T-helper 1 cell (primary cell): ENCODE data around the gene U2AF2.

Experiments used
- DNase-seq, 5 donors: peaks; one replicate each; pipeline ENCODE4 v3.0.0-alpha.2; 2012 to 2020

Gene U2AF2

GRCh38 chr19:55691561-55692481 is 37.0 kb downstream of the U2AF2 start:
- DNase-seq, result no peak

GRCh38 chr19:55692681-55693081 is 37.8 kb downstream of the U2AF2 start:
- no peak for DNase-seq

GRCh38 chr19:55693336-55693974 is 38.6 kb downstream of the U2AF2 start:
- DNase-seq, result no peak

- no peak for DNase-seq
Observed at GRCh38 chr19:55694241-55694655, 39.4 kb downstream of the U2AF2 start.

GRCh38 chr19:55694656-55695491 is 40.0 kb downstream of the U2AF2 start:
- no peak for DNase-seq

GRCh38 chr19:55695511-55696290 is 40.9 kb downstream of the U2AF2 start:
- no peak for DNase-seq

GRCh38 chr19:55696301-55697068 is 41.6 kb downstream of the U2AF2 start:
- DNase-seq, result no peak

DNA sequence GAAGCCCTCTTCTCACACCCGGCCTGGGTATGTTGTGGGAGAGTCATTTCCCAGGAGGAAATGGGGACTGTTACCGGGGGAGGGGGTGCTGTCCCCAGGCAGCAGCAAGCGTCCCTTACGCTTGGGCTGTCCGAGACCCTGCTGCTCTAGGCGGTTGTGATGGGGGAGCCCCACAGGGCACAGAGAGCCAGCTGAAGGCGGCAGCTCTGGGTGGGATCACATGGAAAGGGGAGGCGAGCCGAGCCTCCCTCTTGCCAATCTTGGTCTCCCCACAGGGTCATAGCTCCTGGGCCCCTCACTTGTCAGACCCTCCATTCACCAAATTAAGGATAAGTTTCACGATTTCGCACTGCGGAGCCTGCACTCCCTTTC is 42.2 kb downstream of the U2AF2 start:
- no peak for DNase-seq

- no peak for DNase-seq
Observed at GRCh38 chr19:55697698-55698097, 42.9 kb downstream of the U2AF2 start.

DNA sequence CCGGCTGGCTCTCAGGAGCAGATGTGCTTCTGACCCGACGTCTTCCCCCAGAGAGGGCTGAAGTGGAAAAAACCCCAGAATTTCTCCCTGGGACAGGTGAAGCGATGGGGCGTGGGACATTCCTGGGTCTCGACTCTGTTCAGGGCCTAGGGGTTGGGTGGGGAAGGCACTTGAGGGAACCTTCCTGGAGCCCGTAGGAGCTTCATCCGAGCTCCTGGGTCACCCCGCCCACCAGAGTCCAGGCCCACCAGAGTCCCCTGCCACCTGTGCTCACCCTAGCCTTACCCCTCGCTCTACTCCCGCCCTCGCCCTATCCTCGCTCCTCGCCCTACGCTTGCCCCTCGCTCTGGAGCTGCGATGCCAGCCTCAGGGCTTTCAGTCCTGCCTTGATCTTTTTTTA is 43.4 kb downstream of the U2AF2 start:
- no peak for DNase-seq

DNA sequence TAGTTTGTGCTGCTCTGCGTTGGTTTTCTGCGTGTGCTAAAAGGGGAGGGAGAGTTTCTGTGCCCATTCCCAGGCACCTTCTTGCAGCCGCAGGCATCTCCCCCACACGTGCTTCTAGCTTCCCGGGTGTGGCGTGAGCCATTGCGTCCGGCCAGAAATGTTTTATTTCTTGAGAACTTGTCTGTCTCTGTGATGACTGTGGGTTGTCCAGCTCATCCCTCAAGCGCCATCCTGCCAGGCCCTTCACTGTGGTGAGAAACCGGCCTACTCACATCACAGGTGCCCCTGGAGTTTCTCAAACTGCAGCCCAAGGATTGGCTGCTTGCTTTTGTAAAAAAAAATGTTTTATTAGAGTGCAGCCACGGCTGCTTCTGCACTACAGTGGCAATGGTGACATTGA is 44.4 kb downstream of the U2AF2 start:
- no peak for DNase-seq

DNA sequence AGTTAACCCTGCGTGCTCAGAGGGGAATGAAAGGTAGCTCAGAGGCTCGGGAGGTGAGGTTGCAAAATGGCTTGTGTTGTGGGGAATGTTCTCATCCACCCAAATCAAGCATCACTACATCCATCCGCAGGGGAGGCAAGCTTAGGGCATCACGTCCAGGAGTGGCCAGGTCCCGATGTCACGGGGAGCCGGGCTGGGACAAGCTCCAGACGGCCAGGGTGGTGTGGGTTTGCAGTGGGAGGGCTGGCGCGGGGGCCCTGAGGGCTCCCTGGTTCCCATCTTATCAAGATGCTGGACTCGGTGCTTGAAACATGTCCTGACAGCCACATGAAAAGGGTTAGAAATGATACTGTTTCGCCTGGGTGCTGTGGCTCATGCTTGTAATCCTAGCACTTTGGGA is 46.0 kb downstream of the U2AF2 start:
- DNase-seq, result no peak

DNA sequence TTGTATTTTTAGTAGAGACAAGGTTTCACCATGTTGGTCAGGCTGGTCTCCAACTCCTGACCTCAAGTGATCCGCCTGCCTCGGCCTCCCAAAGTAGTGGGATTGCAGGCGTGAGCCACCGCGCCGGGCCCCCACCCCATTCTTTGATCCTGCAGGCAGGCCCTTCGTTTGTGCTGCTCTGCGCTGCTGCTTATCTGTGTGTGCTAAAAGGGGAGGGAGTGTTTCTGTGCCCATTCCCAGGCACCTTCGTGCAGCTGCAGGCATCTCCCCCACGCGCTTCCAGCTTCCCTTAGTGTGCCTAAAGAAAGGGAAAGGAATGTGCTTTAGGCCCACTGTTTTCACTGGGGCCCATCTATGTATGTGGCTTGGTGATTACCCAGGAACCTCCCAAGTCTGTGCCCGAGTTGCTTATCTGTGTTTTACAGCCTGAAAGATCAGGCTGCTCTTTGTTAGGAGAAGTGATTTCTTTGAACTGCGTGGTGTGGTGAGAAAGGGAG is 47.3 kb downstream of the U2AF2 start:
- no peak for DNase-seq

- peak in 1 of 5 donors; percentile 27 for DNase-seq
Observed at GRCh38 chr19:55703790-55704215, 49.0 kb downstream of the U2AF2 start.

- no peak for DNase-seq
Observed at GRCh38 chr19:55704494-55705245, 49.8 kb downstream of the U2AF2 start.

DNA sequence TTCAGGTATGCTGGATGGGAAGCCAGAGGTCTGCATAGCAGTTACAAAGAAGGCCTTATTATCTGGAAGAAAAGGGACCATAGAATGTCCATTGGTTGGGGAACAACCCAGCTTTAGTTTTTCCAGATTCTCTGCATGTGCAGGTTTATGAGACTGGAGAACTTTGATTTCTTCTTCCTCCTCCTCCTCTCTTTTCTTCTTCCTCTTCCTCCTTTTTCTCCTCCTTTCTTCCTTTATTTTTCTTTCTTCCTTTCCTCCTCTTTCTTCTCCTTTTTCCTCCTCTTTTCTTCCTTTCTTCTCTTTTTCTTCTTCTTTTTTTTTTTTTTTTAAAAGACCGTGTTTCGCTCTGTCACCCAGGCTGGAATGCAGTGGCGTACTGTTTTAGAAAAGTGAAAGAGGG is 51.1 kb downstream of the U2AF2 start:
- DNase-seq, result no peak

- DNase-seq, result no peak
Observed at GRCh38 chr19:55711719-55712118, 56.9 kb downstream of the U2AF2 start.

- DNase-seq, result no peak
Observed at GRCh38 chr19:55712804-55713631, 58.2 kb downstream of the U2AF2 start.

DNA sequence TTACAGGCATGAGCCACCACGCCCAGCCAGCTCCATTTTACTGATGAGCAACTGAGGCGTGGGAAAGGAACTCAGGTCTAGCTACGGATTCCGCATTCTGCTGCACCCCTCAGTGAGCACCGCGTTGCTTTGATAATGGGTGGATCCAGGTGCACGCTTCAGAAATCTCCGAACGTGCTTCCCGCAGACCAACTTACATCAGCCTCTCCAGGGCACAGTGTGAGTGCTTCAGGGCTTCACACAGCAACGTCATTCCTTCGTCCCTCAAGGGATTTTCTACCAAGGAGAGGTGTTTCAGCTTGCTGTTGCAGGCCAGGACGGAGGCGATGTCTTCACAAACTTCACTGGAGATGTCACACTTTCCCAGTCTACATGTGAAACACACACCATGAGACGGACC is 61.7 kb downstream of the U2AF2 start:
- no peak for DNase-seq

DNA sequence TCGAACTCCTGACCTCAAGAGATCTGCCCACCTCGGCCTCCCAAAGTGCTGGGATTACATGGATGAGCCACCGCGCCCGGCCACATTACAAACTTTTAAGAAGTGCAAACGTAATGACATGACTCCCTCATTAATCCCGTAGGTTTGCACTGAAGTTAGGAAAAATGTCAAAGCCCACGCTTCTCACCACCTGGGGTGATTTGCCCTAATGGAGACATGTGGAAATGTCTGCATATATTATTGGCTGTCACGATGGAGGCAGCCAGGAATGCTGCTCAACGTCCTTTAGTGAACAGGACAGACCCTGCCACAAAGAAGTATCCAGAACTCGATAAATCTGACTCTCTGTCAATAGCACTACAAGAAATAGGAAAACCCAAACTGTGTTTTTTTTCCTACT is 62.4 kb downstream of the U2AF2 start:
- DNase-seq, result no peak
